Measurements from ENCODE around the gene SLC4A5.

SLC4A5 gene

GRCh38 chr2:74314107-74314506, 29.1 kb downstream of the SLC4A5 start:
- no peak for DNase-seq (ENCODE audit: low read depth)

- DNase-seq (ENCODE audit: low read depth): no peak
Observed at GRCh38 chr2:74313497-74313896, 29.7 kb downstream of the SLC4A5 start.

GRCh38 chr2:74312913-74313312, 30.3 kb downstream of the SLC4A5 start:
- DNase-seq (ENCODE audit: low read depth): no peak

DNA sequence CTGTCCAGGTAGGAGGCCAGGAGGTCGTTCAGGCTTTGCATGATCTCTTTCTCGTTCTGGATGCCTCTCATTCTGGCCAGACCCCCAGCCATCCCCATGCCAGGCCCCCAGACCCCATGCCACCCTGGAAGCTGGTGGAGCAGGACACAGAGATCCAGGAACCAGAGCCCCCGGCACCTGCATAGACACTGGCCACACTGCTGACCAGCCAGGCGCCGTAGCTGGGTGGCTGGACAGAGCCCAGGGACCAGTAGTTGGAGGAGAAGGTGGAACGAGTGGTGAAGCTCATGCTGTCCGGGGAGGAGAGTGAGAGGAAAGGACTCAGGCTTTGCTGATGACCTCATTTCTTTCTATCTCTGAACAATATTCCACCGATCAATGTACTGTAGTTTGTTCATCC, 35.5 kb downstream of the SLC4A5 start:
- DNase-seq (ENCODE audit: low read depth): no peak

DNA sequence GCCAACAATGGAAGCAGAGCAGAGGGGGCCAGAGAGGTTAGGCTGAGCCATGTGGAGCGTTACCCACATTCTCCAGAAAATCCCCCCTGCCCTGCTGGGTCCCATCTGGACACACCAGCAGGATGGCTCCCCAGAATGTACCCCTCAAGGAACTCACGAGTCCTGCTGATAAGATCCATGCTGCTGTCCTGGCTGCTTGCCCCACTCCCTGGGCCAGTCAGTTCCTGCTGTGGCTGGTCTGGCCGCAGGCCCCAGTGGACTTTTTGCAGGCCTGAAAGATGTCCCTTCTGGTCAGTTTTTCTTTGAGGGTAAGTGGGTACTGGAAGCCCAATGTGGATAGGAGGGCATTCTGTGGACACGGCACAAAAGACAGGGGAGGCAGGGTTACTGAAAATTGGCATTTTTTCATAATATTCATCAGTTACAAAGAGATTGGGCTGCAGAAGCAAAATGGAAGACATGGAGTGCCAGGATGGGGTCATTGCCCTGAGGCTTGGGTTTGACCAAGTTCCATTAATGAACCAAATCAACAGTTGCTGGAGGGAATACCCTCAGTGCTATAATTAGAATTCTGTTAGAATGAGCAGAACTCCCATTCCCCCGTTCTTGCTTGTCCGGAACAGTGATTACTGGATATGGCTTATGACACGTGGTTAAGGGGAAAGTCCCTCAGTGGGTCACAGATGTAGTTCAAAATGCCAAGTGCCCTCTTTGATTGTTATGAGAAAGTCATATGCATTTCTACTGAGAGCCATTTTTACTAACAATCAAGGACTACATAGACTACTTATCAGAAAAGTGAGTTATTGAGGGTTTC, 38.7 kb downstream of the SLC4A5 start:
- no peak for DNase-seq (ENCODE audit: low read depth)

GRCh38 chr2:74302865-74303264, 40.4 kb downstream of the SLC4A5 start:
- no peak for DNase-seq (ENCODE audit: low read depth)

GRCh38 chr2:74301262-74301661, 42.0 kb downstream of the SLC4A5 start:
- no peak for DNase-seq (ENCODE audit: low read depth)

GRCh38 chr2:74300506-74300905, 42.7 kb downstream of the SLC4A5 start:
- DNase-seq (ENCODE audit: low read depth): no peak

- DNase-seq (ENCODE audit: low read depth): no peak
Observed at GRCh38 chr2:74297950-74298349, 45.3 kb downstream of the SLC4A5 start.

DNA sequence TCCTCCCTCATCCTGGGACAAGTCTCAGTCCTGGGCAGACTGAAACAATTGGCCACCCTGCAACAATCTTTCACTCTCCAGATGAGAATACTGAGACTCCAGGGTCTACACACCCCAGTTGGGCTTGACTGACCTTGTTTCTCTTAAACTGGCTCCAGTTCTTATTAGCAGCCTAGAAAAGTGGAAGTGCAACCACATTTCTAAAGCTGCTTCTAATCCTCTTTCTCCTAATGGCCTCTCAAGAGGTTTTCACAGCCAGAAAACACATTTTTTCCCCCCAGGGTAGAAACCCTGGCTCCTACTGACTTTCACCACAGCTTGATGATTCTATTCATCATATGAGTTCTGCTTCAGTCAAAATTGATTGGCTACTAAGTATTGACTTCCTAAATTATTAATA, 45.8 kb downstream of the SLC4A5 start:
- no peak for DNase-seq (ENCODE audit: low read depth)

DNA sequence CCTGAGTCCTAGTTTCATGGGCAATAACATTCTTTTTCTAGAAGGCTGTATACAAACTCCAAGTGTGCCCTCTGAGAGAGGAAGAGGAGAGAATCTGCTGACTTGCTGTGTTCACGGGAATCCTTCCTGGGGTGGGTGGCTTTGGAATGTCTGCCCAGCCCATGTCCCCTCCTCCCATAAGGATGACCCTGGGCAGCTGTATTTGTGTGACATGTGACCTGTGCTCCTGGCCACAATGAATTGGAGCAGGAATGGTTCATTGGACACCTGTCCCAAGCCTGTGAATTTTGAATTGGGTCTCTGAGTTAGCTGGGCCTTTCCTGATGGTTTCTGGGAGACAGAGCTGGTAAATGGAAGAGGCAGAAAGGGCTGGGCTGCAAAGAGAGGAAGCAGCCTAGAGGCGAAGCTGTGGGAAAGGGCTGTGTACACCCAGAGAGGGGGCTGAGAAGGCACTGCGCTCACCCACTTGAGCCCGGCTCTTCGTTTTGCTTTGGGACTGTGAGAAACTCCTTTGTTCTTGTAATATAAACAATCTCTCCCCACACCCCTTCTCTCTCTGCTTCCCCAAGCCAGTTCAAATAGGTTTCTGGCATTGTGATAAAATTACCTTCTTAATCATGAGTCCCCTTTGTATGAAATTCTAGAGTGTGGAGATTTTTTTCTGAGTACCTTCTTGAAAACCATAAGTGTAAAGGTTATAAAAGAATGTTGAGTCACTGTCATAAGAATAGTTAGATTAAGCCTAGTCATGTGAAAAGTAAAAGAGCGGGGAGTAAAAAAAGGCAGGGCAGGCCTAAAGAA, 49.8 kb downstream of the SLC4A5 start:
- no peak for DNase-seq (ENCODE audit: low read depth)

DNA sequence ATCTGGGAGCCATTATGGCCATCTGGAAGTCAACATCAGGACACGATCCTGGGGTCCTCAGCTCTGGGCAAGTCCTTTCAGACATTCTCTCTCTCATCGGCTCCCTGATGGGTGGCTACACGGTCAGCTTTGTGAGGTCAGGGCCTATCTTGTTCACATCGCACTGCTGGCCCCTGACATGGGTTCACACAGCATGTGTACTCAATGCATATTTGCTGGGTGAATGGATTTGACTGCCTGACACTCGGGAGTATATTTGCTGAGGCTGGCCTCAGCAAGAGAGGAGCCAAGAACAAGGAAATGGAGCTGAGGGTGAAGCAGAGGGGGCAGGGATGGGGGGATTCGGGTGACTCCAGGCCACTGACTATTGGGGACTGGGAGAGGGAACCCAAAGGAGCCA, 50.5 kb downstream of the SLC4A5 start:
- DNase-seq (ENCODE audit: low read depth): no peak

DNA sequence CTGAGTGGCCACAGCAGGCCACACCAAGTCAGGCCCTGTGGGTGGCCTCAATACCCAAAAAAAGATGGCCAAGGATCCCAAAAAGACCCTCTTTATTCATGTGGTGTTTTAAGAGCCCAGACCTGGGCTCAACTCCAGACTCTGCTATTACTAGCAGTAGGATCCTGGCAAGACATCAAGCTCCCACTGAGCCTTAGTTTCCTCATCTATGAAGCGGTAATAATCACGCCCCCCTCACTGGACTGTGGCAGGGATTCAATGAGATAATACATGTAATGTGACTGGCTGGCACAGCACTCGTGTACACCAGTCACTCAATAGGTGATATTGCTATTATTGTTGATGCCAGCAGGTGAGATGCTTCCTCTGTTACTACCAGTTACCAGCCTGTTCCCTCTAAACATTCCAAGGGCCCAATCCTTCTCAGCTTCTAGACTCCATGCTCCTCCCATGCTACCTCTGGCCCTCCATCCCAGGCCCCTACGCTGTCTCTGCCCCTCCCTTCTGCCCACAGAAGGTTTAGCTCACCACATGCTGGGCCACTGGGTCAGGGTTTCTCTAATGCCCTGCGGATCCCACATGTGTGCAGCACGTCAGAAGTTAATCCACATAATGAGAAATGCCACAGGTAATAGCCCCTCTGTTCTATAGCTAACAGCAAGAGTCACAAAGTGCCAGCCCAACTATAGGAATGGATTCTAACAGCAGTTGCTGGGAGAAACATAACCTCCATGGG, 51.2 kb downstream of the SLC4A5 start:
- DNase-seq (ENCODE audit: low read depth): no peak

- DNase-seq (ENCODE audit: low read depth): no peak
Observed at GRCh38 chr2:74291218-74291544, 52.0 kb downstream of the SLC4A5 start.

GRCh38 chr2:74290466-74291217, 52.6 kb downstream of the SLC4A5 start:
- peak; percentile 18 for DNase-seq (ENCODE audit: low read depth)

DNA sequence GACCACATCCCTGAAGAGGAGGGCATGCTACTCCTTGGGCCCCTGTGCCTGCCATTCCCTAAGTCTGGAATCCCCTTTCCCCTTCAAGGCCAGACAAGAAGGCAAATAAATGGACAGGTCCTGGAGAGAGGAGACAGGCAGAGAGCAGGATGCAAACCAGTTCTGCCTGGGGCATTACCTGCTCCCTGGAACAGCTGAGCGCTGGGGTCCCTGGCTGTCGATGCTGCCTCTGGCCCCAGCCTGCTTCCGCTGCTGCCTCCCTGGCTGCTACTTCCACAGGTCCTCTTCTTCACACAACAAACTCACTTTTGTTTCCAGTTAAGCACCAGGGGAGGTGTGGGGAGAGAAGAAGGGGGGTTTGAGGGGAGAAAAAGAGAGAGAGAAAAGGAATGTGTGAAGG, 53.1 kb downstream of the SLC4A5 start:
- DNase-seq (ENCODE audit: low read depth): no peak

GRCh38 chr2:74286725-74287124, 56.5 kb downstream of the SLC4A5 start:
- DNase-seq (ENCODE audit: low read depth): no peak

- no peak for DNase-seq (ENCODE audit: low read depth)
Observed at GRCh38 chr2:74281141-74281975, 61.9 kb downstream of the SLC4A5 start.

- DNase-seq (ENCODE audit: low read depth): no peak
Observed at GRCh38 chr2:74278694-74279093, 64.5 kb downstream of the SLC4A5 start.

DNA sequence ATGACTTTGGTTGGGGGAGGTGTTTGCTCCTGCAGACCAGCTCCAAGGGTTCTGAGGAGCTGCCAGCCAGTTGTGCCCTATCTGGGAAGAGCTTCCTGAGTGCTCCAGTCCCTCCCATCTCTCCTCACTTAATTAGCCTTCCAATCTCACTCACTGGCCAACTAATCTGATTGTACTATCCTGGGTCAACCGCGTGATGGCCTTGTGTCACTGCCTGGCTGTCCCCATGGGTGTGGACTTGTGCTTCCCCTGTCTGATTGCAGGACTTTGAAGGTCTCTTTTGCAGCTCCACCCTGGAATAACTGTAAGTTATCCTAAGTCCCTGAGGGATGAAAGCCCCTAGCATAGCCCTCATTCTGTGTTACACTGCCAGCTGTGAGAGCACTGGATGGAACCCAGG, 65.0 kb downstream of the SLC4A5 start:
- DNase-seq (ENCODE audit: low read depth): no peak

DNA sequence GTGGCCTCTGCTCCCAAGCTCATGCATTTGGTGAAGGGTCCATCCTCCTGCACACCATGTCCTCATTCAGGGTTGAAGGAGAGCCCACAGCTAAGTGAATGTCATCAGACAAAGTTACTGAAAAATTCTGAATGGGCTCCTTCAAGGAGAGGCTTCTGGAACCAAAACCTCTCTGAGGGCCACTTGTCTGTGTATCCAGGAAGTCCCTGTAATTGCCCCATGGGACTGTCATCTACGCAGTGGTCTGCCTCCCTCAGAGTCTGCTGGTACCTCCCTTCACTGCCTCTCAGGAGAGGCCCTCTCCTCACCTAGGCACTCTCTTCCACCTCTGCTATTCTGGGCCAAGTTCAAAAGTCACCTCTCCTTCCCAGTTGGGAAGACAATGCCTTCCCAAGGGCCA, 68.0 kb downstream of the SLC4A5 start:
- DNase-seq (ENCODE audit: low read depth): no peak

Measured in T follicular helper cell (primary cell).